Neuronal stem cell (in vitro differentiated cells): ENCODE data around the gene ACAD9.

Source experiments
- DNase-seq: peaks from one replicate; pipeline ENCODE4 v3.0.0-alpha.2; 2013; ENCODE audit warnings: low spot score
- H2AFZ ChIP-seq: one replicate; pipeline ENCODE4 v1.6.1; 2013; ENCODE audit warnings: mild to moderate bottlenecking, low read length, inconsistent platforms
- H2AK5ac ChIP-seq: 2 replicates; pipeline ENCODE4 v1.6.1; 2013; ENCODE audit warnings: low read depth, mild to moderate bottlenecking, inconsistent platforms, low read length, moderate library complexity, mixed read lengths
- H2BK120ac ChIP-seq: 2 replicates; pipeline ENCODE4 v1.6.1; 2013; ENCODE audit warnings: low read depth, mild to moderate bottlenecking, inconsistent platforms, low read length, moderate library complexity, mixed read lengths
- H2BK12ac ChIP-seq: one replicate; pipeline ENCODE4 v1.6.1; 2013; ENCODE audit warnings: low read length, inconsistent platforms
- H2BK15ac ChIP-seq: 2 replicates; pipeline ENCODE4 v1.6.1; 2013; ENCODE audit warnings: mild to moderate bottlenecking, low read length, inconsistent platforms, mixed read lengths
- H2BK5ac ChIP-seq: one replicate; pipeline ENCODE4 v1.6.1; 2013; ENCODE audit warnings: inconsistent platforms, mild to moderate bottlenecking, low read length, moderate library complexity
- H3K14ac ChIP-seq: one replicate; pipeline ENCODE4 v1.6.1; 2013; ENCODE audit warnings: low read length, inconsistent platforms
- H3K18ac ChIP-seq: 2 replicates; pipeline ENCODE4 v1.6.1; 2013; ENCODE audit warnings: low read length, inconsistent platforms
- H3K23ac ChIP-seq: 2 replicates; pipeline ENCODE4 v1.6.1; 2013; ENCODE audit warnings: low read depth, mild to moderate bottlenecking, mixed read lengths, low read length, inconsistent platforms; ENCODE audit not compliant: poor library complexity
- H3K27ac ChIP-seq: replicated peaks from 3 replicates; pipeline ENCODE4 v1.5.1; 2013; ENCODE audit warnings: low read length, inconsistent platforms
- H3K27me3 ChIP-seq, 3 experiments: 2 replicates each; pipeline ENCODE4 v1.6.1; 2013; ENCODE audit warnings: low read length in 3 of 3, mild to moderate bottlenecking in 2 of 3, inconsistent platforms in 1 of 3, low read depth in 1 of 3, mixed read lengths in 1 of 3, moderate library complexity in 1 of 3; ENCODE audit not compliant: control insufficient read depth in 3 of 3, insufficient read depth in 3 of 3
- H3K36me3 ChIP-seq, 2 donors: replicated peaks in 1 of 2; 2 replicates each; pipeline ENCODE4 v1.6.1; 2013; ENCODE audit warnings: low read length in 2 of 2; ENCODE audit not compliant: control insufficient read depth in 2 of 2, insufficient read depth in 2 of 2
- H3K4ac ChIP-seq: 2 replicates; pipeline ENCODE4 v1.6.1; 2013; ENCODE audit warnings: inconsistent platforms, mild to moderate bottlenecking, low read length, moderate library complexity
- H3K4me1 ChIP-seq, 2 donors: 1 replicate in 1 of 2; 2 replicates in 1 of 2; pipeline ENCODE4 v1.6.1; 2013; ENCODE audit warnings: low read length in 2 of 2, low read depth in 1 of 2; ENCODE audit not compliant: control insufficient read depth in 2 of 2, insufficient read depth in 1 of 2
- H3K4me2 ChIP-seq: one replicate; pipeline ENCODE4 v1.6.1; 2013; ENCODE audit warnings: mild to moderate bottlenecking, low read length, inconsistent platforms; ENCODE audit not compliant: insufficient read depth, poor library complexity, severe bottlenecking
- H3K4me3 ChIP-seq, 2 donors: 2 replicates each; pipeline ENCODE4 v1.5.1; 2013; ENCODE audit warnings: low read length in 2 of 2, mild to moderate bottlenecking in 2 of 2, inconsistent platforms in 1 of 2, moderate library complexity in 1 of 2
- H3K79me1 ChIP-seq: one replicate; pipeline ENCODE4 v1.6.1; 2013; ENCODE audit warnings: low read depth, mild to moderate bottlenecking, inconsistent platforms, low read length, moderate library complexity
- H3K9ac ChIP-seq: one replicate; pipeline ENCODE4 v1.6.1; 2013; ENCODE audit warnings: mild to moderate bottlenecking, low read depth, low read length, inconsistent platforms; ENCODE audit not compliant: poor library complexity
- H3K9me3 ChIP-seq, 2 donors: replicated peaks in 1 of 2; 2 replicates each; pipeline versions ENCODE3 to v1.6.1; 2013; ENCODE audit warnings: low read length in 2 of 2, mild to moderate bottlenecking in 2 of 2, inconsistent platforms in 1 of 2, low read depth in 1 of 2, mixed read lengths in 1 of 2, moderate library complexity in 1 of 2; ENCODE audit not compliant: control insufficient read depth in 2 of 2, insufficient read depth in 1 of 2
- H4K8ac ChIP-seq: one replicate; pipeline ENCODE4 v1.6.1; 2013; ENCODE audit warnings: low read depth, mild to moderate bottlenecking, inconsistent platforms, low read length, moderate library complexity
- H4K91ac ChIP-seq: one replicate; pipeline ENCODE4 v1.6.1; 2013; ENCODE audit warnings: low read length, low read depth, mild to moderate bottlenecking, inconsistent platforms; ENCODE audit not compliant: poor library complexity
- WGBS, 2 donors: extraction: QIAGEN DNeasy Blood & Tissue Kit; methylation state at CpG; one replicate each; pipeline ENCODE4 v1.1.7; 2013; ENCODE audit warnings: missing lambda C conversion rate in 2 of 2, mixed read lengths in 1 of 2; ENCODE audit not compliant: insufficient read length in 2 of 2, insufficient replicate concordance in 1 of 2; ENCODE audit errors: extremely low coverage in 2 of 2; 5-methylcytosine and 5-hydroxymethylcytosine counted together

The ACAD9 gene

DNA sequence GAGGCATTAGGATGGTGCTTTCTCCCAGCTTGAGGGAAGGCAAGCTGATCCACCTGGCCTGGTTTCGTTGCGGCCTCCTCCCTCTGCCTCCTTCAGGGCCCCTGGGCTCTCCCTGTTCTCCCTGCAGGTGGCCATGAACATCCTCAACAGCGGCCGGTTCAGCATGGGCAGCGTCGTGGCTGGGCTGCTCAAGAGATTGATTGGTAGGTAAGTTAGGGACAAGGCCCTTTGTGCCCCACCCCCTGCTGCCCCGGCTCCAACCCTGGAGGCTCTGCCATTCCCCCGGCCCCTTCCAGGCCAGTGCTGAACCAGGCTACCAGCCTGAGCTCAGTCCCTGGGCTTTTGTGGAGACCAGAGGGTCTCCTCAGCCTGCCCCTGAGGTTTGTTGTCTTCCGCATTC lies 23.0 kb downstream of the ACAD9 start:
- Histone ChIP-seq H2AK5ac (no peak overlapping the region), H3K14ac (no peak overlapping the region), H3K9me3 (no peaks in the 10 kb centered on the region), H4K8ac (no peak overlapping the region), H3K4ac (no peak overlapping the region), H4K91ac (no peak overlapping the region), H3K36me3 (peaks cover 51 to 97% of the 10 kb centered on the region in 2 donors), H2BK5ac (no peak overlapping the region), H3K27ac (no peak overlapping the region), H3K18ac (no peak overlapping the region), H2AFZ (no peak overlapping the region), H2BK120ac (no peak overlapping the region), H3K23ac (peak overlapping the region; percentile 29), H3K9ac (no peak overlapping the region), H3K4me2 (no peak overlapping the region), H3K79me1 (no peaks in the 10 kb centered on the region), H3K27me3 (no peaks in the 10 kb centered on the region), H3K4me3 (no peak overlapping the region), H3K4me1 (no peaks in the 10 kb centered on the region), H2BK15ac (no peak overlapping the region), H2BK12ac (no peak overlapping the region)
- no peak for DNase-seq
- WGBS, 2 donors = no CpG with 5 or more reads among the region's 9 CpGs

DNA sequence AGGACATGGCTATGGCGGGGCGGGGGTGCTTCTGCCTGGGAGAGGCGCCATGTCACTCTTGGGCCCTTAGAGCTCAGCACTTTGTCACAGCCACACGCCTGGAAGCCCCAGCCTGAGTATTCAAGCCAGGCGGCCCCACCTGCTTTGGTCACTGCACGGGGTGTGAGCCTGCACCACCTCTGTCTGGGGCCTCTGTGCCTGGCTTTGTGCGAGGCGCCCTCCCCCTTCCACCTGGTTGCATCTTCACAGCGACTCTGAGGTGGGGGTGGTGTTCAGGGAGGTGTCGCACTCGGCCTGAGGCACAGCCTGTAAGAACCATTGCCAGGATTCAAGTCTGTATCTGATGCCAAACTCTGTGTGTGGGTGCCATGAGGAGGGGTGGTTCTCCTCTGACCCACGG lies 24.1 kb downstream of the ACAD9 start:
- Histone ChIP-seq H3K4ac (no peak overlapping the region), H3K27ac (no peak overlapping the region), H2BK15ac (no peak overlapping the region), H3K27me3 (no peaks in the 10 kb centered on the region), H4K8ac (no peak overlapping the region), H3K9me3 (no peaks in the 10 kb centered on the region), H3K18ac (no peak overlapping the region), H2BK120ac (no peak overlapping the region), H3K9ac (no peak overlapping the region), H3K23ac (no peak overlapping the region), H2BK5ac (no peak overlapping the region), H2AFZ (no peak overlapping the region), H3K79me1 (peaks cover 1% of the 10 kb centered on the region), H3K4me3 (peak overlapping the region in 1 of 2 donors; percentile 38), H3K4me2 (no peak overlapping the region), H4K91ac (no peak overlapping the region), H2AK5ac (no peak overlapping the region), H2BK12ac (no peak overlapping the region), H3K36me3 (peaks cover 57 to 97% of the 10 kb centered on the region in 2 donors), H3K14ac (no peak overlapping the region), H3K4me1 (no peaks in the 10 kb centered on the region)
- no CpG with 5 or more reads among the region's 12 CpGs for WGBS, 2 donors
- no peak for DNase-seq

DNA sequence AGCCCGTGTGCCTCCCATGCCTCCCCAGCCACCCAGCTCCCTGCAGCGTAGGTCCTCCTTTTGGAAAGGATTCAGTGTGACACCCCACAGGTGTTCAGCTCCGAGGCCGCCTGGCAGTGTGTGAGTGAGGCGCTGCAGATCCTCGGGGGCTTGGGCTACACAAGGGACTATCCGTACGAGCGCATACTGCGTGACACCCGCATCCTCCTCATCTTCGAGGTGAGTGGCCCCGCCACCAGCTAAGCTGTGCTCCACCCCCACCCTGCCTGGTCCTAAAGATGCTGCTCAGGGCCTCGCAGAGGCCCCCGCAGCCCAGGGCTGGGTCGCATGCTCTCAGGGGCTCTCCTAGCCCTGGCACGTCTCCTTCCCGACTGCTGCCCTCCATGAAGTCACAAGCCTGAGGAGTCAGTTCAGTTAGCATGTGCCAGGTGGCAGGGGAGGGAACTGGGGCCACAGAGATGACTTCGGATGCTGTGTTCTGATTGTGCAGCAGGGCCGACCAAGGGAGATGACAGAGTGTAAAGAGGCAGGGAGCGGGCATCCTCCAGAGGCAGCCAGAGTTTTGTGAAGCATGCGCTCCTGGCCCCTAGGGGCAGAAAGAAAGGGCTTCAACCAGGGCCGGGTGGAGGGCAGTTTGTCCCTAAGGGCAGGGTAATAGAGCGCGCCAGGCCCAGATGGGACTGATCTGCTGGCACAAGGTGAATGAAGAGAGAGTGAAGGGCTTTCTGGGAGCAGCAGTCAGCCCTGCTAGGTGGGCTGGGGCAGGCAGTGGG lies 26.8 kb downstream of the ACAD9 start:
- Histone ChIP-seq H4K8ac (no peak overlapping the region), H2AK5ac (no peak overlapping the region), H3K27me3 (no peaks in the 10 kb centered on the region), H2BK5ac (no peak overlapping the region), H3K18ac (no peak overlapping the region), H3K36me3 (peaks cover 68 to 98% of the 10 kb centered on the region in 2 donors), H2BK15ac (no peak overlapping the region), H3K9me3 (no peaks in the 10 kb centered on the region), H3K4me2 (no peak overlapping the region), H2BK120ac (no peak overlapping the region), H3K4me3 (no peak overlapping the region), H3K79me1 (peaks cover 1% of the 10 kb centered on the region), H2BK12ac (no peak overlapping the region), H3K27ac (no peak overlapping the region), H3K4ac (no peak overlapping the region), H3K9ac (peak overlapping the region; percentile 50), H2AFZ (no peak overlapping the region), H3K4me1 (no peaks in the 10 kb centered on the region), H3K14ac (no peak overlapping the region), H3K23ac (no peak overlapping the region), H4K91ac (no peak overlapping the region)
- WGBS, 2 donors = no CpG with 5 or more reads among the region's 25 CpGs
- DNase-seq = no peak

DNA sequence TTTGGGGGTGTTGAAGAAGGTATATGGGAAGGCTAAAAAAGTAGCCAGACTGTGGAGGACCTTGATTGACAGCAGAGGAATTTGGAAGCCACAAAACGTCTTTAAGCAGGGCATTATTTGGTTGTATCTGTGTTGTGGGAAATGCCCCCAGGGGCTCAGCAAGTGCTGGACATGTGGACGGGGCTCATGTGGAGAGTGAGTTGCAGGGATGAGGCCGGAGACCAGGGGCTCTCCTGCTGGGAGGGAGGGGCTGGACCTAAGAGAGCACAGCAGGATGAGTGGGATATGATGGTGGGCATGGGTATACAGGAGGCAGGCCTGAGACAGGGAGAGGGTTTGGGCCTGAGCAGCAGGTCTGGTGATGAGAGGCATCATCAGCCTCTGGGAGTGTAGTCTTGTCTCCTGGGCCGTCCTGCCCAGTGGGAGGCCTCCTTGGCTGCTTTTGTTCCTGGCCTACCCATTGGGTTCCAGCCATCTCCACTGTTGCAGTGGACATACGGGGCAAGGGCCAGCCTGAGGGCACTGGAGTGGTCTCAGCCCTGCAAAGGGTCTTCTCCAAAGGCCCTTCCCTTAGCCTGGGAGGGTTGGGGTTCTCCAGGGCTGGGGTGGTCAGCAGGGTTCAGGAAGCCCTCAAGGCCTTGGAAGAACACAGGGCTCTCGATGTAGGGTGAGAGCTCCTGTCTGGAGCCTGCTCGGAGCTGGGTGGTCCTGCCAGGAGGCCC lies 27.5 kb downstream of the ACAD9 start:
- H3K4me2 ChIP-seq = no peak overlapping the region
- H4K91ac ChIP-seq = no peak overlapping the region
- peak overlapping the region; percentile 50 for H3K23ac ChIP-seq
- no peak overlapping the region for H2BK120ac ChIP-seq
- H3K36me3 ChIP-seq = peaks cover 67 to 98% of the 10 kb centered on the region in 2 donors
- peak overlapping the region; percentile 26 for H4K8ac ChIP-seq
- no peak overlapping the region for H3K4ac ChIP-seq
- no peak overlapping the region for H3K14ac ChIP-seq
- peak overlapping the region; percentile 50 for H3K9ac ChIP-seq
- no peak overlapping the region for H2AFZ ChIP-seq
- no peak overlapping the region for H2AK5ac ChIP-seq
- no peak for DNase-seq
- H3K4me3 ChIP-seq = no peak overlapping the region
- no peak overlapping the region for H2BK15ac ChIP-seq
- no peak overlapping the region for H2BK5ac ChIP-seq
- H3K9me3 ChIP-seq = no peaks in the 10 kb centered on the region
- peaks cover 1% of the 10 kb centered on the region for H3K79me1 ChIP-seq
- H3K27ac ChIP-seq = no peak overlapping the region
- no peaks in the 10 kb centered on the region for H3K4me1 ChIP-seq
- no peak overlapping the region for H2BK12ac ChIP-seq
- H3K18ac ChIP-seq = no peak overlapping the region
- H3K27me3 ChIP-seq = no peaks in the 10 kb centered on the region
- no CpG with 5 or more reads among the region's 7 CpGs for WGBS, 2 donors
